COLO829 (cell line): ENCODE data around the gene SIL1.

ENCODE experiments used
- DNase-seq: peaks from one replicate; pipeline ENCODE4 v3.0.0; 2012; ENCODE audit warnings: low spot score

SIL1 gene

GRCh38 chr5:138978581-138978980 lies 219.6 kb downstream of the SIL1 start:
- no peak for DNase-seq

GRCh38 chr5:138978080-138978479 lies 220.1 kb downstream of the SIL1 start:
- DNase-seq = no peak

- DNase-seq = peak; percentile 60
These were observed 222.9 kb downstream of the SIL1 start for GRCh38 chr5:138975098-138975847.

GRCh38 chr5:138974227-138975063 lies 223.7 kb downstream of the SIL1 start:
- no peak for DNase-seq

- no peak for DNase-seq
These were observed 225.3 kb downstream of the SIL1 start for GRCh38 chr5:138972836-138973235.

GRCh38 chr5:138972230-138972629 lies 225.9 kb downstream of the SIL1 start:
- no peak for DNase-seq

GRCh38 chr5:138969323-138970002 lies 228.7 kb downstream of the SIL1 start:
- DNase-seq = no peak

GRCh38 chr5:138968601-138969000 lies 229.6 kb downstream of the SIL1 start:
- no peak for DNase-seq

GRCh38 chr5:138967791-138968448 lies 230.2 kb downstream of the SIL1 start:
- DNase-seq = no peak

- no peak for DNase-seq
These were observed 231.8 kb downstream of the SIL1 start for GRCh38 chr5:138966236-138966985.

- no peak for DNase-seq
These were observed 232.5 kb downstream of the SIL1 start for GRCh38 chr5:138965626-138966025.

GRCh38 chr5:138964647-138965201 lies 233.4 kb downstream of the SIL1 start:
- DNase-seq = no peak

- DNase-seq = no peak
These were observed 234.3 kb downstream of the SIL1 start for GRCh38 chr5:138963763-138964371.

- no peak for DNase-seq
These were observed 235.4 kb downstream of the SIL1 start for GRCh38 chr5:138962614-138963370.

GRCh38 chr5:138961729-138962128 lies 236.4 kb downstream of the SIL1 start:
- no peak for DNase-seq

- DNase-seq = no peak
These were observed 236.9 kb downstream of the SIL1 start for GRCh38 chr5:138961221-138961620.

GRCh38 chr5:138960145-138960692 lies 237.9 kb downstream of the SIL1 start:
- DNase-seq = no peak

GRCh38 chr5:138956801-138957200 lies 241.4 kb downstream of the SIL1 start:
- DNase-seq = no peak

GRCh38 chr5:138955671-138956295 lies 242.4 kb downstream of the SIL1 start:
- DNase-seq = peak; percentile 50
